Activated naive CD8-positive, alpha-beta T cell treated with anti-CD3 and anti-CD28 coated beads, Interleukin-2, amount 10 ng/mL, durations not matched to agents 7 days and 5 days (primary cell): ENCODE results near the gene CPZ. TPM values are rescaled to one million over a fixed set of nuclear protein-coding genes. Genes with fewer than 3 reads are reported as not detected.

Source experiments
- ATAC-seq: fragments of 150-1000 bp; cut with Tn5 transposase; one replicate; pipeline ENCODE4 v1.10.0; 2021; ENCODE audit warnings: low read depth, moderate library complexity
- POLR2A ChIA-PET: fragments of 350-600 bp; sonication (Branson Sonifier 250); formaldehyde crosslinking; loops from one replicate; lab custom pipeline; 2021; ENCODE audit warnings: antibody characterized with exemption; lab: Charles Lee
- DNase-seq: peaks from one replicate; pipeline ENCODE4 v3.0.0; 2021
- H3K27ac Mint-ChIP-seq: one replicate; pipeline ENCODE4 v1.8.0; 2022; ENCODE audit warnings: mild to moderate bottlenecking, mixed read lengths
- H3K27me3 Mint-ChIP-seq: one replicate; pipeline ENCODE4 v1.8.0; 2022; ENCODE audit warnings: mild to moderate bottlenecking, moderate library complexity, mixed read lengths
- H3K36me3 Mint-ChIP-seq: one replicate; pipeline ENCODE4 v1.8.0; 2021; ENCODE audit warnings: mild to moderate bottlenecking, mixed read lengths
- H3K4me1 Mint-ChIP-seq: one replicate; pipeline ENCODE4 v1.8.0; 2021; ENCODE audit warnings: mixed read lengths
- H3K4me3 Mint-ChIP-seq: one replicate; pipeline ENCODE4 v1.8.0; 2022; ENCODE audit warnings: mild to moderate bottlenecking, moderate library complexity, mixed read lengths
- H3K9me3 Mint-ChIP-seq: one replicate; pipeline ENCODE4 v1.8.0; 2021; ENCODE audit warnings: mixed read lengths
- total RNA-seq, 2 experiments: library from RNA; stranded (reverse); gene quantifications; one replicate each; pipeline ENCODE4 v1.2.3, GENCODE V29; 2021

CPZ gene
- total RNA-seq, 2 experiments from 2014 or later = not detected

- ATAC-seq (no peak), DNase-seq (no peak)
- Mint-ChIP-seq H3K9me3 (no peaks in the 10 kb centered on the region), H3K4me1 (no peaks in the 10 kb centered on the region), H3K36me3 (no peaks in the 10 kb centered on the region), H3K4me3 (no peak overlapping the region), H3K27ac (no peak overlapping the region), H3K27me3 (peaks cover 9% of the 10 kb centered on the region)
- POLR2A ChIA-PET = no interaction called here
Observed at GRCh38 chr4:8664976-8665375, 72.4 kb downstream of the CPZ start.

- no peaks in the 10 kb centered on the region for H3K4me1 Mint-ChIP-seq
- H3K4me3 Mint-ChIP-seq = no peak overlapping the region
- POLR2A ChIA-PET = no interaction called here
- no peaks in the 10 kb centered on the region for H3K36me3 Mint-ChIP-seq
- no peaks in the 10 kb centered on the region for H3K9me3 Mint-ChIP-seq
- DNase-seq (no peak), ATAC-seq (no peak)
- H3K27me3 Mint-ChIP-seq = peaks cover 8% of the 10 kb centered on the region
- no peak overlapping the region for H3K27ac Mint-ChIP-seq
Observed at GRCh38 chr4:8665406-8666360, 73.1 kb downstream of the CPZ start.

GRCh38 chr4:8666581-8666980 is 74.0 kb downstream of the CPZ start:
- POLR2A ChIA-PET = no interaction called here
- Mint-ChIP-seq H3K4me3 (no peak overlapping the region), H3K36me3 (no peaks in the 10 kb centered on the region), H3K27me3 (peaks cover 7% of the 10 kb centered on the region), H3K9me3 (no peaks in the 10 kb centered on the region), H3K4me1 (no peaks in the 10 kb centered on the region), H3K27ac (no peak overlapping the region)
- DNase-seq (no peak), ATAC-seq (no peak)

Other genes starting within 250 kb of the CPZ start
- gene ACOX3, start 152.0 kb upstream of the CPZ start, total RNA-seq = 10 to 100 TPM; 15.2 to 16.6 TPM
- gene TRMT44, start 152.0 kb upstream of the CPZ start, total RNA-seq = 10 to 100 TPM; 26.1 to 27.9 TPM
- gene GPR78, start 12.4 kb upstream of the CPZ start, total RNA-seq = not detected